HUES48 (cell line): ENCODE measurements around the gene MEX3A.
"Not testable (repeated sequence)": the region's sequence is repeated elsewhere in the genome, so short reads cannot be mapped to it uniquely, and the experiment has no call there.

Source experiments
- H3K27ac ChIP-seq: one replicate; pipeline ENCODE4 v1.7.0; 2013; ENCODE audit warnings: low read depth, low read length, inconsistent platforms
- H3K27me3 ChIP-seq: 2 replicates; pipeline ENCODE4 v1.6.1; 2013; ENCODE audit warnings: mild to moderate bottlenecking, low read length; ENCODE audit not compliant: control insufficient read depth, insufficient read depth
- H3K36me3 ChIP-seq: 2 replicates; pipeline ENCODE4 v1.6.1; 2013; ENCODE audit warnings: low read length; ENCODE audit not compliant: control insufficient read depth, insufficient read depth
- H3K4me1 ChIP-seq: 2 replicates; pipeline ENCODE4 v1.6.1; 2013; ENCODE audit warnings: mild to moderate bottlenecking, low read length; ENCODE audit not compliant: control insufficient read depth, insufficient read depth
- H3K4me3 ChIP-seq: 2 replicates; pipeline ENCODE4 v1.5.1; 2013; ENCODE audit warnings: mild to moderate bottlenecking, low read depth, low read length
- H3K9ac ChIP-seq: 2 replicates; pipeline ENCODE4 v1.6.1; 2013; ENCODE audit warnings: mild to moderate bottlenecking, low read depth, low read length, moderate library complexity
- H3K9me3 ChIP-seq: 2 replicates; pipeline ENCODE4 v1.6.1; 2013; ENCODE audit warnings: low read length; ENCODE audit not compliant: control insufficient read depth, insufficient read depth

The MEX3A gene

GRCh38 chr1:156051011-156051725, 31.1 kb downstream of the MEX3A start:
- no peak overlapping the region for H3K9ac ChIP-seq
- no peaks in the 10 kb centered on the region for H3K9me3 ChIP-seq
- H3K4me3 ChIP-seq, result no peak overlapping the region
- H3K36me3 ChIP-seq, result peaks cover 39% of the 10 kb centered on the region
- H3K27me3 ChIP-seq, result no peaks in the 10 kb centered on the region
- H3K27ac ChIP-seq, result no peak overlapping the region
- H3K4me1 ChIP-seq, result peaks cover 8% of the 10 kb centered on the region; the same call in 1 of the 2 replicates

DNA sequence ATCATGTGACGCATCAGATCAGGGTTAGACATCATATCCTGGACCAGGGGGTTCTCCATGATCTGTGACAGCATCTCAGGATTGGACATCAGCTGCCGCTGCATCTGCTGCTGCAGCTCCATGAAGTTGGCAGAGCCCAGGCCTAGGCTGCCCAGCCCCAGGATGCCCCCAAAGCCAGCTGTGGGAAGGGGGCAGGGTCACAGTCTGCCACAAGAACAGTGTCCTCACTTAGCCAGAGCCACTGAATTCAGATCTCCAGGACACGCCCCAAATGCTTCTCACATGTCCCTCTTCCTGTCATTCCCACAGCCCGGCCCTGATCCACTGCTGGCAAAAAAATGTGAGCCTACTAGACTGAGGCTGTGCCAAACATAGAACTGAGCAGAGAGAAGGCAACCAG, 31.9 kb downstream of the MEX3A start:
- no peak overlapping the region for H3K9ac ChIP-seq
- no peaks in the 10 kb centered on the region for H3K27me3 ChIP-seq
- no peak overlapping the region for H3K4me3 ChIP-seq
- peaks cover 43% of the 10 kb centered on the region for H3K36me3 ChIP-seq
- no peak overlapping the region for H3K27ac ChIP-seq
- no peaks in the 10 kb centered on the region for H3K9me3 ChIP-seq
- peaks cover 4% of the 10 kb centered on the region; the same call in 1 of the 2 replicates for H3K4me1 ChIP-seq

GRCh38 chr1:156048663-156049258, 33.5 kb downstream of the MEX3A start:
- H3K9ac ChIP-seq, result no peak overlapping the region
- H3K36me3 ChIP-seq, result peaks cover 56% of the 10 kb centered on the region
- no peak overlapping the region for H3K4me3 ChIP-seq
- no peak overlapping the region for H3K27ac ChIP-seq
- H3K9me3 ChIP-seq, result no peaks in the 10 kb centered on the region
- H3K4me1 ChIP-seq, result peaks cover 3% of the 10 kb centered on the region; the same call in 1 of the 2 replicates
- no peaks in the 10 kb centered on the region for H3K27me3 ChIP-seq

GRCh38 chr1:156045076-156045475, 37.2 kb downstream of the MEX3A start:
- no peak overlapping the region for H3K27ac ChIP-seq
- H3K36me3 ChIP-seq, result peaks cover 77% of the 10 kb centered on the region
- H3K27me3 ChIP-seq, result no peaks in the 10 kb centered on the region

GRCh38 chr1:156042828-156043227, 39.4 kb downstream of the MEX3A start:
- H3K4me1 ChIP-seq, result no peaks in the 10 kb centered on the region
- H3K4me3 ChIP-seq, result no peak overlapping the region
- H3K9ac ChIP-seq, result no peak overlapping the region
- H3K9me3 ChIP-seq, result no peaks in the 10 kb centered on the region
- no peak overlapping the region for H3K27ac ChIP-seq
- no peaks in the 10 kb centered on the region for H3K27me3 ChIP-seq
- peaks cover 58% of the 10 kb centered on the region for H3K36me3 ChIP-seq

More at GRCh38 chr1:156045076-156045475, 37.2 kb downstream of the MEX3A start:
- H3K9me3 ChIP-seq, result no peaks in the 10 kb centered on the region
- H3K4me3 ChIP-seq, result no peak overlapping the region
- H3K9ac ChIP-seq, result no peak overlapping the region
- no peaks in the 10 kb centered on the region for H3K4me1 ChIP-seq

GRCh38 chr1:156034991-156035390, 47.3 kb downstream of the MEX3A start:
- H3K4me1 ChIP-seq, H3K4me3 ChIP-seq, H3K9me3 ChIP-seq, H3K9ac ChIP-seq, H3K27ac ChIP-seq, H3K27me3 ChIP-seq: not testable (repeated sequence)
- peaks cover 19% of the 10 kb centered on the region for H3K36me3 ChIP-seq

GRCh38 chr1:156033011-156033410, 49.3 kb downstream of the MEX3A start:
- H3K9me3 ChIP-seq, result no peaks in the 10 kb centered on the region
- no peak overlapping the region for H3K27ac ChIP-seq
- no peak overlapping the region for H3K4me3 ChIP-seq
- no peaks in the 10 kb centered on the region for H3K27me3 ChIP-seq
- no peaks in the 10 kb centered on the region for H3K4me1 ChIP-seq
- no peak overlapping the region for H3K9ac ChIP-seq
- H3K36me3 ChIP-seq, result peaks cover 17% of the 10 kb centered on the region

GRCh38 chr1:156026588-156026987, 55.7 kb downstream of the MEX3A start:
- no peak overlapping the region for H3K4me3 ChIP-seq
- H3K27ac ChIP-seq, result no peak overlapping the region
- H3K36me3 ChIP-seq, result no peaks in the 10 kb centered on the region
- no peaks in the 10 kb centered on the region for H3K9me3 ChIP-seq
- 0 out of 2 replicates have a peak, but pooled peaks cover 2% of the 10 kb centered on the region for H3K4me1 ChIP-seq
- peaks cover 4% of the 10 kb centered on the region; the same call in 1 of the 2 replicates for H3K27me3 ChIP-seq
- H3K9ac ChIP-seq, result no peak overlapping the region

GRCh38 chr1:156025876-156026275, 56.4 kb downstream of the MEX3A start:
- Histone ChIP-seq H3K9me3 (no peaks in the 10 kb centered on the region), H3K4me1 (peaks cover 5% of the 10 kb centered on the region; the same call in 1 of the 2 replicates), H3K4me3 (no peak overlapping the region), H3K27ac (no peak overlapping the region), H3K36me3 (no peaks in the 10 kb centered on the region), H3K9ac (no peak overlapping the region), H3K27me3 (peaks cover 4% of the 10 kb centered on the region; the same call in 1 of the 2 replicates)

GRCh38 chr1:156024801-156025200, 57.5 kb downstream of the MEX3A start:
- H3K36me3 ChIP-seq, result no peaks in the 10 kb centered on the region
- H3K9ac ChIP-seq, result no peak overlapping the region
- H3K27ac ChIP-seq, result no peak overlapping the region
- peaks cover 7% of the 10 kb centered on the region; the same call in 1 of the 2 replicates for H3K4me1 ChIP-seq
- no peaks in the 10 kb centered on the region for H3K9me3 ChIP-seq
- H3K4me3 ChIP-seq, result no peak overlapping the region
- peaks cover 4% of the 10 kb centered on the region; the same call in 1 of the 2 replicates for H3K27me3 ChIP-seq
